Measurements from ENCODE around the gene EMID1.
"Not testable (repeated sequence)": the region's sequence is repeated elsewhere in the genome, so short reads cannot be mapped to it uniquely, and the experiment has no call there.

Gene EMID1

GRCh38 chr22:29213493-29213892 is 7.8 kb downstream of the EMID1 start:
- peaks cover 8% of the 10 kb centered on the region for H3K4me1 Mint-ChIP-seq
- H3K27ac Mint-ChIP-seq = no peak overlapping the region
- peaks cover 90% of the 10 kb centered on the region for H3K27me3 Mint-ChIP-seq
- no peaks in the 10 kb centered on the region for H3K9me3 Mint-ChIP-seq
- no peak for ATAC-seq
- H3K4me3 Mint-ChIP-seq = no peak overlapping the region
- no peaks in the 10 kb centered on the region for H3K36me3 Mint-ChIP-seq

GRCh38 chr22:29214232-29214631 is 8.5 kb downstream of the EMID1 start:
- Mint-ChIP-seq H3K36me3 (no peaks in the 10 kb centered on the region), H3K4me1 (peaks cover under 1% of the 10 kb centered on the region), H3K27me3 (peaks cover 86% of the 10 kb centered on the region), H3K27ac (no peak overlapping the region), H3K4me3 (no peak overlapping the region), H3K9me3 (no peaks in the 10 kb centered on the region)
- no peak for ATAC-seq

- Mint-ChIP-seq H3K9me3 (no peaks in the 10 kb centered on the region), H3K27ac (no peak overlapping the region), H3K4me3 (no peak overlapping the region), H3K4me1 (peaks cover 5% of the 10 kb centered on the region), H3K36me3 (no peaks in the 10 kb centered on the region), H3K27me3 (peaks cover 87% of the 10 kb centered on the region)
- ATAC-seq = no peak
Measured at GRCh38 chr22:29215012-29215860, 9.5 kb downstream of the EMID1 start.

- H3K4me3 Mint-ChIP-seq = no peak overlapping the region
- H3K27ac Mint-ChIP-seq = no peak overlapping the region
- no peaks in the 10 kb centered on the region for H3K9me3 Mint-ChIP-seq
- peaks cover 5% of the 10 kb centered on the region for H3K4me1 Mint-ChIP-seq
- ATAC-seq = peak; percentile 32
- H3K27me3 Mint-ChIP-seq = peaks cover 87% of the 10 kb centered on the region
- no peaks in the 10 kb centered on the region for H3K36me3 Mint-ChIP-seq
Measured at GRCh38 chr22:29216011-29216872, 10.5 kb downstream of the EMID1 start.

GRCh38 chr22:29216873-29217666 is 11.4 kb downstream of the EMID1 start:
- Mint-ChIP-seq H3K9me3 (no peaks in the 10 kb centered on the region), H3K4me1 (peaks cover 5% of the 10 kb centered on the region), H3K27ac (no peak overlapping the region), H3K27me3 (peaks cover 83% of the 10 kb centered on the region), H3K36me3 (no peaks in the 10 kb centered on the region), H3K4me3 (no peak overlapping the region)
- peak; percentile 2 for ATAC-seq

GRCh38 chr22:29217827-29218757 is 12.4 kb downstream of the EMID1 start:
- Mint-ChIP-seq H3K36me3 (no peaks in the 10 kb centered on the region), H3K27me3 (peaks cover 79% of the 10 kb centered on the region), H3K27ac (no peak overlapping the region), H3K4me1 (peaks cover 5% of the 10 kb centered on the region), H3K9me3 (no peaks in the 10 kb centered on the region), H3K4me3 (no peak overlapping the region)
- ATAC-seq = no peak

- no peak overlapping the region for H3K27ac Mint-ChIP-seq
- H3K36me3 Mint-ChIP-seq = no peaks in the 10 kb centered on the region
- H3K9me3 Mint-ChIP-seq = no peaks in the 10 kb centered on the region
- no peak for ATAC-seq
- H3K27me3 Mint-ChIP-seq = peaks cover 76% of the 10 kb centered on the region
- peaks cover 5% of the 10 kb centered on the region for H3K4me1 Mint-ChIP-seq
- H3K4me3 Mint-ChIP-seq = no peak overlapping the region
Measured at GRCh38 chr22:29218758-29219408, 13.2 kb downstream of the EMID1 start.

- H3K4me1 Mint-ChIP-seq, H3K36me3 Mint-ChIP-seq, ATAC-seq, H3K27ac Mint-ChIP-seq, H3K9me3 Mint-ChIP-seq, H3K4me3 Mint-ChIP-seq: not testable (repeated sequence)
- H3K27me3 Mint-ChIP-seq = peaks cover 74% of the 10 kb centered on the region
Measured at GRCh38 chr22:29219409-29219782, 13.7 kb downstream of the EMID1 start.

GRCh38 chr22:29219881-29220670 is 14.4 kb downstream of the EMID1 start:
- peaks cover 5% of the 10 kb centered on the region for H3K4me1 Mint-ChIP-seq
- no peak overlapping the region for H3K4me3 Mint-ChIP-seq
- ATAC-seq = no peak
- peaks cover 74% of the 10 kb centered on the region for H3K27me3 Mint-ChIP-seq
- H3K27ac Mint-ChIP-seq = no peak overlapping the region
- no peaks in the 10 kb centered on the region for H3K9me3 Mint-ChIP-seq
- no peaks in the 10 kb centered on the region for H3K36me3 Mint-ChIP-seq

GRCh38 chr22:29224121-29224858 is 18.6 kb downstream of the EMID1 start:
- no peak overlapping the region for H3K27ac Mint-ChIP-seq
- no peaks in the 10 kb centered on the region for H3K9me3 Mint-ChIP-seq
- peaks cover 5% of the 10 kb centered on the region for H3K4me1 Mint-ChIP-seq
- no peaks in the 10 kb centered on the region for H3K36me3 Mint-ChIP-seq
- H3K27me3 Mint-ChIP-seq = peaks cover 64% of the 10 kb centered on the region
- ATAC-seq = no peak
- no peak overlapping the region for H3K4me3 Mint-ChIP-seq

GRCh38 chr22:29224859-29225410 is 19.2 kb downstream of the EMID1 start:
- Mint-ChIP-seq H3K27me3 (peaks cover 58% of the 10 kb centered on the region), H3K36me3 (no peaks in the 10 kb centered on the region), H3K27ac (no peak overlapping the region), H3K9me3 (no peaks in the 10 kb centered on the region), H3K4me3 (no peak overlapping the region), H3K4me1 (peaks cover 3% of the 10 kb centered on the region)
- no peak for ATAC-seq

GRCh38 chr22:29225422-29226090 is 19.9 kb downstream of the EMID1 start:
- H3K4me1 Mint-ChIP-seq = no peaks in the 10 kb centered on the region
- no peaks in the 10 kb centered on the region for H3K9me3 Mint-ChIP-seq
- H3K27me3 Mint-ChIP-seq = peaks cover 57% of the 10 kb centered on the region
- H3K27ac Mint-ChIP-seq = no peak overlapping the region
- peak; percentile 22 for ATAC-seq
- no peak overlapping the region for H3K4me3 Mint-ChIP-seq
- H3K36me3 Mint-ChIP-seq = no peaks in the 10 kb centered on the region
